HCT116 (cell line): ENCODE measurements around the gene OR6C76. TPM values are rescaled to one million over a fixed set of nuclear protein-coding genes. Genes with fewer than 3 reads are reported as not detected.
"Not testable (repeated sequence)": the region's sequence is repeated elsewhere in the genome, so short reads cannot be mapped to it uniquely, and the experiment has no call there.

ENCODE experiments used
- ATAC-seq: fragments of 200-7000 bp; cut with Tn5 transposase; 2 replicates; pipeline ENCODE4 v1.9.1; 2020; ENCODE audit warnings: mild to moderate bottlenecking, moderate library complexity
- BruUV-seq: library from RNA; stranded (reverse); fragments of 400-500 nt; replicated peaks from 2 replicates; lab custom pipeline; 2021; lab: Mats Ljungman, UMichigan
- CTCF ChIA-PET: fragments of 300-600 bp; sonication (Branson Sonifier 250); formaldehyde crosslinking; loops from one replicate; lab custom pipeline; 2021; ENCODE audit warnings: antibody characterized with exemption; lab: Charles Lee
- POLR2A ChIA-PET: fragments of 300-600, 350-600 bp; sonication (Branson Sonifier 250); formaldehyde crosslinking; loops from one replicate; lab custom pipeline; 2021; ENCODE audit warnings: antibody characterized with exemption; lab: Charles Lee
- RAD21 ChIA-PET, 2 experiments: fragments of 300-600 bp; sonication (Branson Sonifier 250); formaldehyde crosslinking; loops; one replicate each; lab custom pipeline; 2023; ENCODE audit warnings: low total read pairs in 2 of 2; ENCODE audit not compliant: uncharacterized antibody in 2 of 2, unreplicated experiment in 2 of 2, low non-redundant PET in 1 of 2; lab: Charles Lee
- DNase-seq: peaks from one replicate; pipeline ENCODE4 v3.0.0-alpha.2; 2010; ENCODE audit warnings: low read depth, low spot score
- H2AFZ ChIP-seq: fragments of 200-600 bp; shearing (Covaris generic), sonication (generic); 2 replicates; pipeline ENCODE4 v1.6.1; 2017; ENCODE audit warnings: low read depth, mixed run types, mixed read lengths, antibody characterized with exemption, low read length; ENCODE audit not compliant: poor library complexity, severe bottlenecking
- H3K27ac ChIP-seq: 2 replicates; pipeline ENCODE4 v1.5.1; 2012; ENCODE audit warnings: low read depth, low read length
- H3K27me3 ChIP-seq: fragments of 200-600 bp; sonication (generic); 2 replicates; pipeline ENCODE4 v1.6.1; 2016; ENCODE audit warnings: mixed run types, low read length, mixed read lengths; ENCODE audit not compliant: insufficient read depth
- H3K36me3 ChIP-seq, 2 experiments: fragments of 200-500 bp in 1 of 2; fragments of 200-600 bp in 1 of 2; sonication (Bioruptor generic) in 1 of 2; sonication (generic) in 1 of 2; 2 replicates each; pipeline versions ENCODE4 v1.5.1 to v1.6.1; 2014 to 2016; ENCODE audit warnings: low read length in 2 of 2, inconsistent platforms in 1 of 2, mixed read lengths in 1 of 2, mixed run types in 1 of 2; ENCODE audit not compliant: insufficient read depth in 2 of 2, control insufficient read depth in 1 of 2
- H3K4me1 ChIP-seq, 2 experiments: fragments of 200-600 bp in 1 of 2; sonication (generic) in 1 of 2; 2 replicates each; pipeline versions ENCODE4 v1.5.1 to v1.6.1; 2012 to 2017; ENCODE audit warnings: low read length in 2 of 2, inconsistent platforms in 1 of 2, mild to moderate bottlenecking in 1 of 2, mixed read lengths in 1 of 2, mixed run types in 1 of 2, moderate library complexity in 1 of 2; ENCODE audit not compliant: insufficient read depth in 2 of 2, control insufficient read depth in 1 of 2
- H3K4me2 ChIP-seq: fragments of 200-600 bp; sonication (generic); 2 replicates; pipeline ENCODE4 v1.6.1; 2017; ENCODE audit warnings: mixed run types, low read length, mixed read lengths
- H3K4me3 ChIP-seq, 2 experiments: fragments of 200-600 bp in 1 of 2; sonication (generic) in 1 of 2; replicated peaks in 1 of 2; 2 replicates each; pipeline ENCODE4 v1.5.1; 2011 to 2016; ENCODE audit warnings: low read length in 2 of 2, control low read depth in 1 of 2, low read depth in 1 of 2, mild to moderate bottlenecking in 1 of 2, mixed read lengths in 1 of 2, mixed run types in 1 of 2
- H3K79me2 ChIP-seq: fragments of 200-600 bp; sonication (generic); 2 replicates; pipeline ENCODE4 v1.6.1; 2017; ENCODE audit warnings: mild to moderate bottlenecking, mixed run types, low read length, moderate library complexity, mixed read lengths; ENCODE audit not compliant: insufficient read depth
- H3K9ac ChIP-seq: fragments of 200-600 bp; sonication (generic); 2 replicates; pipeline ENCODE4 v1.6.1; 2016; ENCODE audit warnings: low read length, mixed read lengths
- H3K9me2 ChIP-seq: fragments of 200-600 bp; sonication (generic), shearing (Covaris generic); 2 replicates; pipeline ENCODE4 v1.6.1; 2017; ENCODE audit warnings: mixed run types, mild to moderate bottlenecking, moderate library complexity; ENCODE audit not compliant: insufficient read depth
- H3K9me3 ChIP-seq, 2 experiments: fragments of 200-500 bp in 1 of 2; fragments of 200-600 bp in 1 of 2; sonication (Bioruptor generic) in 1 of 2; sonication (generic) in 1 of 2; 2 replicates each; pipeline ENCODE4 v1.6.1; 2014 to 2017; ENCODE audit warnings: low read length in 2 of 2, mixed read lengths in 2 of 2, inconsistent platforms in 1 of 2, low read depth in 1 of 2, mild to moderate bottlenecking in 1 of 2, mixed run types in 1 of 2, moderate library complexity in 1 of 2; ENCODE audit not compliant: control insufficient read depth in 1 of 2, insufficient read depth in 1 of 2
- H4K20me1 ChIP-seq: fragments of 200-600 bp; sonication (generic), shearing (Covaris generic); 2 replicates; pipeline ENCODE4 v1.6.1; 2017; ENCODE audit warnings: mixed run types, mild to moderate bottlenecking, moderate library complexity; ENCODE audit not compliant: insufficient read depth
- ATF3 ChIP-seq: IDR thresholded peaks from 2 replicates; pipeline ENCODE4 v1.6.1; 2012
- CBX3 ChIP-seq: IDR thresholded peaks from 2 replicates; pipeline ENCODE4 v1.6.1; 2012; ENCODE audit warnings: low read depth
- CEBPB ChIP-seq: IDR thresholded peaks from 2 replicates; pipeline ENCODE4 v1.6.1; 2012; ENCODE audit warnings: low read depth
- EGR1 ChIP-seq: IDR thresholded peaks from 2 replicates; pipeline ENCODE4 v1.6.1; 2012; ENCODE audit warnings: low read depth
- ELF1 ChIP-seq: IDR thresholded peaks from 2 replicates; pipeline ENCODE4 v1.6.1; 2012; ENCODE audit warnings: low read depth, borderline replicate concordance
- EZH2 ChIP-seq: fragments of 200-600 bp; sonication (generic); IDR thresholded peaks from 2 replicates; pipeline ENCODE4 v1.6.1; 2017; ENCODE audit warnings: antibody characterized with exemption, mixed run types
- EZH2phosphoT487 ChIP-seq: fragments of 200-600 bp; IDR thresholded peaks from 2 replicates; pipeline ENCODE4 v1.6.1; 2018; ENCODE audit warnings: antibody characterized with exemption, borderline replicate concordance
- FOSL1 ChIP-seq: IDR thresholded peaks from 2 replicates; pipeline ENCODE4 v1.6.1; 2012; ENCODE audit warnings: low read depth
- JUND ChIP-seq: IDR thresholded peaks from 2 replicates; pipeline ENCODE4 v1.6.1; 2012
- MAX ChIP-seq: IDR thresholded peaks from 2 replicates; pipeline ENCODE4 v1.6.1; 2012
- POLR2A ChIP-seq: IDR thresholded peaks from 2 replicates; pipeline ENCODE4 v1.7.0; 2011; ENCODE audit warnings: borderline replicate concordance; ENCODE audit not compliant: insufficient read depth, insufficient read length; ENCODE audit errors: extremely low read depth
- POLR2AphosphoS5 ChIP-seq: IDR thresholded peaks from 2 replicates; pipeline ENCODE4 v1.6.1; 2011; ENCODE audit warnings: mild to moderate bottlenecking, low read depth, low read length, moderate library complexity
- SIN3A ChIP-seq: IDR thresholded peaks from 2 replicates; pipeline ENCODE4 v1.6.1; 2012; ENCODE audit warnings: low read depth
- SP1 ChIP-seq: IDR thresholded peaks from 2 replicates; pipeline ENCODE4 v1.6.1; 2012; ENCODE audit warnings: low read depth
- SRF ChIP-seq: IDR thresholded peaks from 2 replicates; pipeline ENCODE4 v1.6.1; 2012; ENCODE audit warnings: low read depth
- TCF7L2 ChIP-seq: IDR thresholded peaks from 2 replicates; pipeline ENCODE4 v1.7.0; 2011; ENCODE audit warnings: borderline replicate concordance, inconsistent platforms; ENCODE audit not compliant: insufficient read depth, insufficient read length; ENCODE audit errors: extremely low read depth
- YY1 ChIP-seq: IDR thresholded peaks from 2 replicates; pipeline ENCODE4 v1.6.1; 2011; ENCODE audit warnings: low read length, low read depth, moderate library complexity, mild to moderate bottlenecking; ENCODE audit not compliant: insufficient replicate concordance; ENCODE audit errors: extremely low read depth
- ZBTB33 ChIP-seq: IDR thresholded peaks from 2 replicates; pipeline ENCODE4 v1.6.1; 2011; ENCODE audit warnings: mild to moderate bottlenecking, low read length, moderate library complexity; ENCODE audit not compliant: insufficient replicate concordance; ENCODE audit errors: extremely low read depth
- ZNF274 ChIP-seq: fragments of 200-500 bp; sonication (Bioruptor generic); IDR thresholded peaks from 2 replicates; pipeline ENCODE4 v1.6.1; 2014; ENCODE audit warnings: mild to moderate bottlenecking, low read depth, low read length, inconsistent platforms
- intact Hi-C: fragments of 100-400 bp; cut with micrococcal nuclease; formaldehyde crosslinking; loops from 2 replicates; pipeline ENCODE4 v1.10.0; 2022
- total RNA-seq: library from RNA; stranded (reverse); gene quantifications from one replicate; pipeline ENCODE4 v1.2.1, GENCODE V29; 2021; ENCODE audit not compliant: unreplicated experiment

Gene OR6C76
- total RNA-seq, 1 experiment from 2014 or later = not detected

GRCh38 chr12:55448825-55449224 lies 22.8 kb downstream of the OR6C76 start:
- Histone ChIP-seq H4K20me1 (no peaks in the 10 kb centered on the region), H3K9me3 (no peaks in the 10 kb centered on the region), H3K4me1 (no peaks in the 10 kb centered on the region), H3K79me2 (no peaks in the 10 kb centered on the region), H3K9me2 (no peaks in the 10 kb centered on the region), H2AFZ (no peak overlapping the region), H3K36me3 (no peaks in the 10 kb centered on the region), H3K9ac (no peak overlapping the region), H3K27ac (no peak overlapping the region), H3K27me3 (peaks cover 10% of the 10 kb centered on the region), H3K4me3 (no peak overlapping the region)
- RAD21 ChIA-PET = no interaction called here
- ATAC-seq (no peak), DNase-seq (no peak)
- CTCF ChIA-PET = no interaction called here
- no TSS peak for BruUV-seq
- POLR2A ChIA-PET = no interaction called here
- intact Hi-C loops = no loop called here
- TF ChIP-seq JUND = no peak
- TF ChIP-seq EGR1 = no peak
- no peak for TF ChIP-seq SP1
- no peak for TF ChIP-seq TCF7L2
- no peak for TF ChIP-seq YY1
- no peak for TF ChIP-seq CBX3
- no peak for TF ChIP-seq ZBTB33
- TF ChIP-seq EZH2 = no peak
- no peak for TF ChIP-seq SIN3A
- no peak for TF ChIP-seq ATF3
- no peak for TF ChIP-seq ZNF274
- TF ChIP-seq POLR2A = no peak
- TF ChIP-seq FOSL1 = no peak
- no peak for TF ChIP-seq ELF1
- no peak for TF ChIP-seq EZH2phosphoT487
- no peak for TF ChIP-seq POLR2AphosphoS5
- no peak for TF ChIP-seq CEBPB
- TF ChIP-seq MAX = no peak
- TF ChIP-seq SRF = no peak
- TF ChIP-seq, all 23 proteins: peak for 0
- H3K4me2 ChIP-seq = no peak overlapping the region

GRCh38 chr12:55464926-55465325 lies 38.9 kb downstream of the OR6C76 start:
- H3K9ac ChIP-seq, H3K4me1 ChIP-seq, ATAC-seq, H3K36me3 ChIP-seq, intact Hi-C loops, H2AFZ ChIP-seq, H4K20me1 ChIP-seq, H3K4me2 ChIP-seq, H3K9me2 ChIP-seq, H3K79me2 ChIP-seq, POLR2A ChIA-PET, H3K27ac ChIP-seq, CTCF ChIA-PET, DNase-seq, H3K9me3 ChIP-seq, H3K4me3 ChIP-seq, RAD21 ChIA-PET, BruUV-seq: not testable (repeated sequence)
- H3K27me3 ChIP-seq = peaks cover 19% of the 10 kb centered on the region; the same call in 1 of the 2 replicates
